HG02763 (cell line): Measurements from ENCODE around the gene GASK1A.

Experiments used
- ATAC-seq: cut with Tn5 transposase; IDR thresholded peaks from one replicate; pipeline ENCODE4 v1.9.1; 2021; ENCODE audit warnings: mild to moderate bottlenecking, moderate library complexity; ENCODE audit not compliant: unreplicated experiment

Gene GASK1A

DNA sequence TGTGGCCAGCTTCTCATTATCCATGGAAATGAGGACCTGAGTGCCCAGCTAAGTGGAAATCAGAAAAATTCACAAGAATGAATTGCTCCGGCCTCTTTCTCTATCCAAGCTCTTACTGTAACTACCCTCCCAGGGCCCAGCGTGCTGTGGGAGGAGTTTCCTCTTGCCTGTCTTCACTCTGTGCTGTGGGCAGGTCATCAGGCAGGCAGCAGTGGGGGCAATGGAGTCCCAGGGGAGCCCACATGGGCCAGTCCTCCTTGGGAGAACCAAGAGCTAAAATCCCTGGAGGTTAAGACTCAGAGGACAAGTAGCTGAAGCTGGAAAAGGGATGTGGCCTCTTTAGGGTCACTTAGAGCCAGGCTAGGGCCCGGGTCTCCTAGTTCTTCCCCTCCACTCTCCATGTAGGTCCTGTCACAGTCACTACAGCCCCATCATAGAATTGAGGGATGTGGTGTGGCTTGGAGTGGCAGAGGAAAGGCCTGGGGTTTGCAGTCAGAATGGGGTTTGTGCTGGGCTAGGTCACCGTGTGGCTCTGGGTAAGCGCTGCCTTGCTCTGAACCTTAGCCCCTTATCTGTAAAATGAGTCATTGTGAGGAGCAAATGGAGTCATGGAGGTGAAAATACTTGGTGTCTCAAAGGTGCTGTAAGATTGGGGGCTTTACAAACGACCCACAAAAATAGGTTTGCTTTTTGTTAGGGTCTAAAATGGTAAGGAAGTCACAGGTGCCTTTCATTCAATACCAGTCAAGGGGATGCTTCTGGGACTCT is 3.7 kb downstream of the GASK1A start:
- ATAC-seq, result no peak

DNA sequence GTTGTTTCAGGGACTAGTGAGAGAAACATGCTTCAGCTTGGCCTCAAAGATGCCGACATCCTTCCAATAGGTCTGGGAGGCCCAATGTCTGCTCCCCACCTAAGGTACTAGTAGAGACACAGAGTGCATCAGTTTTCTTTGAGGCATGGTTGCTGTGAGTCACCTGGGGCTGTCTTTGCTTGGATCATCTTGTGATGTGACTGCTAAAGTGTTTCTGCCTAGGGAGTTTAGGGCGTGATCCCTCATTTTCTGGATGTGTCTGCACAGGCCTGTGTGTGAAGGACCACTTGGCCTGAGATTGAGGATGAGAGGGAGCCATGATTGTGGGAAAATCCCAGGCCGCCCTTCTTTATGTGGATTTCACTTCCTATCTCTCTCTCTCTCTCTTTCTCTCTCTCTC is 4.8 kb downstream of the GASK1A start:
- no peak for ATAC-seq

DNA sequence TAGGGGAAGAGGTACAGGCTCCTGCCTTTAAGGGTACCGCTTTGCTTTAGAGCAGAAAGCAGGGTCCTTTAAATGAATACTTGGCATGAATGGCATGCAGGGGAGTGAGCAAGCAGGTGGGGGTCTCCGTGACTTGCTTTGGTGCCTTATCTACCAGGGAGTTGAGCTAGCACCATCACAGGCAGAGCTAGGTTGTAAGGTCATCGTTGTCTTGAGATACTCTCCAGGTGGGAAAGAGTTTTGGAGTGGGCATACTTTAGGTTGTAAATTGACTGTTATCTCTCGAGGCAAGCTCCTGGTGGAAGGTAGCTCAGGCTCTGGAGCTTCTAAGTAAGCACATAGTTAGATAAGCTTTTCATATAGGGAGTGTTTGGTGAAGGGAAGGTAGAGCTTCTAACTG is 5.6 kb downstream of the GASK1A start:
- ATAC-seq, result no peak

DNA sequence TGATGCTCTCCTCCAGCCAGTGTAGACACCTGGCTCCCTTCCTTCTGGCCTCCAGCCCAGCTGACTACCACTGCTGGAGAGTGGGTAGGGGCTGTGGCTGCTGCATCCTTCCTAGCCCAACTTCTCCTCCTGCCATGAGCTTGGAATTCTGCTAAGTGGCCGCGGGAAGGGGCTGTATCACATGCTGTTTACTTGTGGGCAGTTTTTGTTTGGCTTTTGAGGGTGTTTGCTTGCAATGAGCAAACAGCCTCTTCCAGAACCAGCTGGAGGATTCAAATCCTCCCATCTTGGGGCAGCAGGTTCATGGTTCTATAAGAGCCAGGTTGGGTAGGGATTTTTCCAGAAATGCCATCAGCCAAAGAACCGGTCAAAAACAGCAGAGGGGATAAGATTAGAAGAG is 9.0 kb downstream of the GASK1A start:
- ATAC-seq, result no peak

- ATAC-seq, result no peak
These were observed 9.5 kb downstream of the GASK1A start for GRCh38 chr3:42988566-42988965.

DNA sequence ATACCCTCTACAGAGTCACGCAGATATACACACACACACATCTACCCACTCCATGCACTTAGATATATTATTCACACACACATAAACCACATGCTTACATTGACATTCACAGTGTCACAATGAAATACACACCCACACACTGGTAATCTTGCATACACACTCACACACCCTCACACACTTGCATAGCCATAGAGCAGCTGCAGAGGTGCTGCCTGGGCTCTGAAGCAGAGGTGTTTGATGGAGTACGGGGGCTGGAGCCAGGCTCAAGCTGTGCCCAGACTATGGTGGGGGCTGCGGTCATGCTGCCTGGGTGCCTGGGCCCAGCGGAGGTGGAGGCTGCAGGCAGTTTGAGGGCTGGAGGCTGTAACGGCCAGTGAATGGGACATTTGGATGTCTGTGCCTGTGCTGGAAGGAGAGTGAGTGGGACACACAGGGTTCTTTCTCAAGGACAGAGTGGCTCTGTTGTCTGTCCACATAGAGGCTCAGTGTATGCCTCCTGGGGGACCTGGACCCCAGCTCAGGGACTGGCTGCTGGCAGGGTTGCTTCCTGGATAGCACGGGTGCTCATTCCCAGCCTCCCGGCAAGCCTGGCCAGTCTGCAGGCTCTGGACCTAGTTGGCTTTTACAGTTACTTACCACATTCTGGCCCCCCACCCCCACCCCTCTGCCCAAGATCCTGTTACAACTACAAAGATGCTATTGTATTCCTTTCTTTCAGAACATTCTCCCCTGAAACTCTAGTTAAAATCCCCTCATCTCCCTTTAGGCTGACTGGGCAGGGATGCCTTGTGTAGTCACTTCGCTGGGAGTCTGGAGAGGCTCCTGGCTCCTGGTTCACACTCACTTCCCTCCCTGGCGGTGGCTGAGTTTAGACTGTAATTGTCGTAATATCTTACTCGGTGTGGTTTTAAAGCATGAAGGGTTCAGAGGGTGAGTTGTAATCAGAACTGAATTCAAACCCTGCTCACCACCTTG is 12.5 kb downstream of the GASK1A start:
- no peak for ATAC-seq

- no peak for ATAC-seq
These were observed 15.5 kb downstream of the GASK1A start for GRCh38 chr3:42994595-42994994.

GRCh38 chr3:42996021-42996420 is 16.9 kb downstream of the GASK1A start:
- ATAC-seq, result no peak

DNA sequence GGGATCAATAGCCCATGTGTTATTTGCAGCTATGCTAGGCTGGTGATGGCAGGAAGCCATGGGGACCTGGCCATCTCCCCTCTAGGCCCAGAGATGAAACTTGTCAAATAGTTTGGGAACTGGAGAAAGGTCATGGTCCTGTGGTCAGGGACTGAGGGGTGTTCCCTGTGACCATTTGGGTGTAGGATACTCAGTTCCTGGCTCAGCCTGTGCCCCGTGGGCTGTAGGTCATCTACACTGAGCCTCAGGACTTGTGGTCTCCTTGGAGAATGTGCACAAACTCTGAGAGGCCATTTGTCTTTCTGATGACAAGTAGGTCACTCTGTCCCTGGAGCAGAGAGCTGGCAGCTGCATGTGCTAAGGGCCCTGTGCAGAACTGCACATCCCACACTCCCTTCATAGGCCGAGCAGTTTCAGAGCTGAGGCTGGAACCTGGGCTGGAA is 17.5 kb downstream of the GASK1A start:
- no peak for ATAC-seq

DNA sequence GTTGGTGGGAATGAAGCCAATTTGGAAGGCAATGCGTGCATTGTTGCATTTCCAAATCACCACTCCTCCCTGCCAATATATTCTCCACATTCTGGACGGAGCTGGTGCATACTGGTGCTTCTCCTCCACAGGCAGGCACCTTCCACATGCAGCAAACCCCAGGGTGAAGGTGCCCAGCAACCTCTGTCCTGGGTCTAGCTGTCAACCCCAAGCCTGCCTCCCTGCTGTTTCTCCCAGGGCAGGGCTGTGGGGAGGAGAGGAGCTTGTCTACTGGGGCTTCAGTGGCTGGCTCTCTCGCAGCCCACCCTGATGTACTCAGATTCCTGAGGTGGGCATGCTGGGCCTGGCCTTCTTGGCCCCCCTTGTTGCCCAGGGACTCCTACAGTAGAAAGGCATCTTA is 20.1 kb downstream of the GASK1A start:
- no peak for ATAC-seq

GRCh38 chr3:42999632-43000031 is 20.5 kb downstream of the GASK1A start:
- ATAC-seq, result no peak

- ATAC-seq, result no peak
These were observed 21.3 kb downstream of the GASK1A start for GRCh38 chr3:43000387-43000786.

- no peak for ATAC-seq
These were observed 22.0 kb downstream of the GASK1A start for GRCh38 chr3:43001094-43001553.

- ATAC-seq, result no peak
These were observed 22.5 kb downstream of the GASK1A start for GRCh38 chr3:43001556-43002121.

- ATAC-seq, result no peak
These were observed 25.2 kb downstream of the GASK1A start for GRCh38 chr3:43004282-43004681.

- ATAC-seq, result no peak
These were observed 26.1 kb downstream of the GASK1A start for GRCh38 chr3:43005253-43005652.

DNA sequence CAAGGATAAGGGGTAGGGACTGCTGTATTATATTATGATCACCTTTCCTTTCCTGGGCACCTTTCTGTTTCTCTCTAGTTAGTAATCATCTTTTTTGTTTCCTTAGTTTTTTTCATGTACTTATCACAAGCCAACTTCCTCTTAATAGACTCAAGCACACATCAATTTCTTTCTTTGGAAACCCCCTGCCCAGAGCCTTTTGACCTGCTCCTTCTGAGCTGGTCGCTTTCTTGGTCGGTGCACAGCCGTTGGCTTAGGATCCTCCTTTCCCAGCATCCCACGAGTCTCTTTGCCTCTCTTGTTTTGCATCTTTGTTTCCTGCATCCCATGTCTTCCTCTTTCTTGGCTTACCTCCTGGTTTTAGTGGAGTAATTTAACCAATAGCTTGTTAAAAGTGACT is 26.9 kb downstream of the GASK1A start:
- no peak for ATAC-seq

DNA sequence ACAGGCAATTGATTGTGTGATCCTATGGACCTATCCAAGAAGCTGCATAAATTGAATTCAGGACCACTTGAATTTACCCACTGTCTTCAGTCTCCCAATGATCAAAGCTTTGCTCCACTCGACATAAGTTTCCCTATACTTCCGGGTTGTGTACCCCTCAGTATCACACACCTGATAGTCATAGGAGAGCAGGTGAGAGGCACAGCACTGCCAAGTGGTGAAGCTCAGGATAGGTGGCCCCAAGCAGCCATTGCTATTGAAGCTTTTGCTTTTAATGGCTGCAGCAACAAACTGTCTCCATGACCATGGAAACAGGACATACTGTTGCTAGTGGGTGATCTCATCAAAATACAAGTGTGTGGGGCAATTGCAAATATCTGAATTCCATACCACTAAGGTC is 27.7 kb downstream of the GASK1A start:
- ATAC-seq, result no peak

DNA sequence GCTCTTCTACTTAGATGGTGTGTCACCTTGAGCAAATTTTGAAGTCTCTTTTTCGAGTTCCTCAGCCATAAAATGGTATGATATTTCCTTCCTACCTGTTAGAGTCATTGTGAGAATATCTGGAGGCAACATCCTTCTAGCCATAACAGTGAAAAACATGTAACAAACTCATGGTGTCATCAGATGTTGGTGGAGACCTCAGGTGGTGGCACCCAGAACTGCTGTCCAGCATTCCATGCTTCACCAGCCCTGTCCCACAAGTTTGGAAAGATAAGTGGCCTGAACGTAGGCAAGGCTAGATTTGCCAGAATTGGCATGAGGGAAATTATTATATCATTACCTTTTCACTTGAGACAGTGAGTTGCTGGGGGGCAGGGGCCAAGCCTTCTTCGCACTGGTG is 30.4 kb downstream of the GASK1A start:
- no peak for ATAC-seq

- no peak for ATAC-seq
These were observed 31.5 kb downstream of the GASK1A start for GRCh38 chr3:43010638-43011037.

DNA sequence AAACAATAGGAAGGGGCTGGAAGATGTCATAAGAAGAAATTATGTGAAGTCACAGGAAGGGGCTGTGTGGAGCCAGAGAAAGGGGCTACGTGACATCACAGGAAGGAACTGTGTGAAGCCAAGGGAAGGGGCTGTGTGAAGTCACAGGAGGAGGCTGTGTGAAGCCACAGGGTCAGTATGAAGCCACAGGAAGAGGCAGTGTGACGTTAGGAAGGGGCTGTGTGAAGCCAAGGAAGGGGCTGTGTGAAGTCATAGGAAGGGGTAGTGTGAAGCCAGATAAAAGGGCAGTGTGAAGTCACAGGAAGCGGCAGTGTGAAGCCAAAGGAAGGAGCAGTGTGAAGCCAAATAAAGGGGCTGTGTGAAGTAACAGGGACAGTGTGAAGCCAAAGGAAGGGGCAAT is 32.5 kb downstream of the GASK1A start:
- ATAC-seq, result no peak

- ATAC-seq, result no peak
These were observed 33.1 kb downstream of the GASK1A start for GRCh38 chr3:43012174-43012573.
